HG02798 (cell line): ENCODE data around the gene FBXW5.

Source experiments
- ATAC-seq: cut with Tn5 transposase; IDR thresholded peaks from one replicate; pipeline ENCODE4 v1.9.1; 2021; ENCODE audit warnings: mild to moderate bottlenecking; ENCODE audit not compliant: unreplicated experiment, poor library complexity

The FBXW5 gene, protein sequence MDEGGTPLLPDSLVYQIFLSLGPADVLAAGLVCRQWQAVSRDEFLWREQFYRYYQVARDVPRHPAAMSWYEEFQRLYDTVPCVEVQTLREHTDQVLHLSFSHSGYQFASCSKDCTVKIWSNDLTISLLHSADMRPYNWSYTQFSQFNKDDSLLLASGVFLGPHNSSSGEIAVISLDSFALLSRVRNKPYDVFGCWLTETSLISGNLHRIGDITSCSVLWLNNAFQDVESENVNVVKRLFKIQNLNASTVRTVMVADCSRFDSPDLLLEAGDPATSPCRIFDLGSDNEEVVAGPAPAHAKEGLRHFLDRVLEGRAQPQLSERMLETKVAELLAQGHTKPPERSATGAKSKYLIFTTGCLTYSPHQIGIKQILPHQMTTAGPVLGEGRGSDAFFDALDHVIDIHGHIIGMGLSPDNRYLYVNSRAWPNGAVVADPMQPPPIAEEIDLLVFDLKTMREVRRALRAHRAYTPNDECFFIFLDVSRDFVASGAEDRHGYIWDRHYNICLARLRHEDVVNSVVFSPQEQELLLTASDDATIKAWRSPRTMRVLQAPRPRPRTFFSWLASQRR

DNA sequence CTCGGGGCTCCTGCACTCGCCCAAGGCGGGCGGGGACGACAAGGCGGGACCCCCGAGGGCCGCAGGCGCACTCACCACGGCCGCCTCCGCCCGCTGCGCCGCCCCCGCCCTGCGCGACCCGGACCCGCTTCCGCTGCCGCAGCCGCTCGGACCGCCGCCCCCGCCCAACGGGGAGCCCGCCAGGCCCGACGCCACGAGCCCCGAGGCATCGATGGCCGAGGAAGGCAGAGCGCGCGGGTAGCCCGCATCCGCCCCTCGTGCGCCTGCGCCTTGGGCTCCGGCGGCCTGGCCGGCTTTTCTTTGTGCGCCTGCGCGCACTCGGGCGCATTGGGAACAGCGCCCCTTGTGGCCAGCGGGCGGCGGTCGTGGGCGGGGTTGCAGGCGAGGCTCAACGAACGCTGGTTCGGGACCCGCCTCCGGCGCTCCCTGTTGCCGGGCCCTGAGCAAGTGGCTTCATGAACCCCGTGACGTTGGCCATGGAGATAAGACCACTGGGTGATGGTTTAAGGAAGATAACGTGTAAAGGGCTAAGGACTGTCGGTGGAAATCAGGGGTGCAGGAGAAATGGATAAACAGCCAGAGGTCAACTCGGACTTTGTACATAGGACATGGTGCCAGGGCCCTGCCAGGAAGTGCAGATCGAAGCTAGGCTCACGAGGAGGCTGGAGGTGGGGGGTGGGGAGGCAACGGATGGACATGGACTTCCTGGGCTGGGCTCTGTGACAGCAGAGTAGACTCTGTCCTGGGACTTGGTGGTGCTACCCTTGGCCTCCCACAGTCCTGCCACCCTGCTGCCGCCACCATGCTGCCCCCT lies at the start of gene FBXW5, which contains the start of gene C8G:
Gene FBXW5, minus strand, starts transcription at position 220 of the 814 bp plus-strand sequence. CDS start 655 bp downstream, outside the sequence.
Gene C8G, plus strand, starts transcription at position 725 of the 814 bp plus-strand sequence. Its CDS starts 78 bp downstream, at position 803.
- ATAC-seq, result peak; percentile 91

DNA sequence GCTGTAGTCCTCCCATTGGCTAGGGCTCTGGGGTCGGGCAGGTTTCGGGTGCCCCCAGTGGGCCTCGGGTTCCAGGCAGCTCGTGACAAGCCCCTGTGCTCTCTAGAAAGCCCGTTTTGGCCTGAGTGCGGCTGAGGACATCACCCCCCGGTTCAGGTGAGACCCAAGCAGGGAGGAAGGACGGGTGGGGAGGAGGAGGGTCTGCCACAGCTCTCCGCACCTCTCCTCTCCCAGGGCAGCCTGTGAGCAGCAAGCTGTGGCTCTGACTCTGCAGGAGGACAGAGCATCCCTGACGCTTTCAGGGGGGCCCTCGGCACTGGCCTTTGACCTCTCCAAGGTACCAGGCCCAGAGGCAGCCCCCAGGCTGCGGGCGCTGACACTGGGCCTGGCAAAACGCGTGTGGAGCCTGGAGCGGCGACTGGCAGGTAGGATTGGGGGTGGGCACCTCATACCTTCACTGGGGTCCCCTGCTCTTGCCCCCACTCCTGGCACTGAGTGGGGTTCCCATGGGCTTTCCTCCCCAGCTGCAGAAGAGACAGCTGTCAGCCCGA lies 48.4 kb upstream of the FBXW5 start:
- no peak for ATAC-seq

DNA sequence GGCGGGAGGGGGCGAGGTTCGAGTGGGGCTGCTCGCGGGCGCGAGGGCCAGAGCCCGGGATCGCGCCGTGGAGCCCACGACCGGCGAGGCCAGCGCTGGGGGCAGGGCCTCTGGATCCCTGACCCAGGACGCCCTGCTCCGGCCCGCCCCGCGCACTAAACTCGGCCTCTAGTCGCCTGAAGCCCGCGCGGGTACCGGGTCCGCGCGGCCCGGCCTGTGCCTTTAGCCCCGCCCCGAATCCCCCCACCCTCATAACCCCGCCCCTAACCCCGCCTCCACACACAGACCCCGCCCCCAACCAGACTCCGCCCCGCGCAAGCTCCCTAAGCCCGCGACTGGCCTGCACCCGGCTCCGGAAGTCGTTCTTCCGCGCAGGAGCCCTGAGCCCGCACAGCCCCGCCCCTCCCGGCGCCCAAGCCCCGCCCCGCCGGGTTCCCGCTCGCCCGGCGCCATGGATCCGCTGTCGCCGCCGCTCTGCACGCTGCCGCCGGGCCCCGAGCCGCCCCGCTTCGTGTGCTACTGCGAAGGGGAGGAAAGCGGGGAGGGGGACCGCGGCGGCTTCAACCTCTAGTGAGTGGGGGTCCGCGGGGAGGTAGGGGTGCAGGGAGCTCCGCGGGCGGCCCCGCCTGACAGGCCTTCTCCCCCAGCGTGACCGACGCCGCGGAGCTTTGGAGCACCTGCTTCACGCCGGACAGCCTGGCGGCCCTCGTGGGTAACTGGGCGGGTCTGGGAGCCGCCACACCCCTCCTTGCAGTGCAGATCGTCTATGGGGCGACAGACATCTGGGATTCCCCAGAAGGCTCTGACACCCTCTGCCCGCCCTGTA lies 47.7 kb upstream of the FBXW5 start, which contains the start of gene PAXX:
Gene PAXX, plus strand, starts transcription at position 430 of the 826 bp plus-strand sequence. Its CDS starts 22 bp downstream, at position 452.
- peak; percentile 89 for ATAC-seq

DNA sequence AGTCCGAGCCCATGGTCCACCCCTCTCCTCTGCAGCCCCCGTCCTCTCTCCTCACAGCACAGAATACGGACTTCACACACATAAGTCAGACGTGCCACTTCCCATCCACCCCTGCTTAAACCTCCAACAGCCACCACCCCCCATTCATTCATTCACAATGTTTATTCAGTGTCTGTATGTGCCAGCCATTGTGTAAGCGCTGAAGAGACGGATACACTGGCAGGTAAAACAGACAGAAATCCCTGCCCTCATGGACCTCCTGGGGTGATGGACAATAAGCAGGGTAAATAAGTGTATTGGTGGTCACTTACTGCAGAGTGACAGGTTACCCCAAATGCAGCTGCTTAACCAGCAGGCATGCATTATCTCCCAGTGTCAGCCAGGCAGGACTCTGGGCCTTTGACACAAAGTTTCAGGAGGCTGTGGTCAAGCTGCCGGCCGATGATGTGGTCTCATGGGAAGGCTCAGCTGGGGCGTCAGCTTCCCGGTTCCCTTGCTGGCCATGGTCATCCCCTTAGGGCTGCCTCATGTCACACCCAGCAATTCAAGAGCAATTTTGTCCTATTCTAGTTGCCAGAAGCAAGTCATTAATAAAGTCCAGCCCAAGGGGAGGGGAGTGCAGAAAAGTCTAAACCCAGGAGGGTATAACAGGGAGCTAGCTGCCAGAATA lies 45.8 kb upstream of the FBXW5 start:
- no peak for ATAC-seq

DNA sequence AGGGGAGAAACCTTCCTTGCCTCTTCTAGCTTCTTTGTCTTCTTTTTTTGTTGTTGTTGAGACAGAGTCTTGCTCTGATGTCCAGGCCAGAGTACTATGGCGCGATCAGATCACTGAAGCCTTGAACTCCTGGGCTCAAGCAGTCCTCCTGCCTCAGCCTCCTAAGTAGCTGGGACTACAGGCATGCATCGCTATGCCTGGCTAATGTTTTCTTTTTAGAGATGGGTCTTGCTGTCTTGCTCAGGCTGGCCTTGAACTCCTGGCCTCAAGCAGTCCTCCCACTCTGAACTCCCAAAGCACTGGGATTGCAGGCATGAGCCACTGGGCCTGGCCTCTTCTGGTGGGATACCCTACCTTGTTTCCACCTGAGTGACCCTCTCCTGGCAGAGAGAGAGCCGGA lies 44.3 kb upstream of the FBXW5 start:
- ATAC-seq, result no peak

DNA sequence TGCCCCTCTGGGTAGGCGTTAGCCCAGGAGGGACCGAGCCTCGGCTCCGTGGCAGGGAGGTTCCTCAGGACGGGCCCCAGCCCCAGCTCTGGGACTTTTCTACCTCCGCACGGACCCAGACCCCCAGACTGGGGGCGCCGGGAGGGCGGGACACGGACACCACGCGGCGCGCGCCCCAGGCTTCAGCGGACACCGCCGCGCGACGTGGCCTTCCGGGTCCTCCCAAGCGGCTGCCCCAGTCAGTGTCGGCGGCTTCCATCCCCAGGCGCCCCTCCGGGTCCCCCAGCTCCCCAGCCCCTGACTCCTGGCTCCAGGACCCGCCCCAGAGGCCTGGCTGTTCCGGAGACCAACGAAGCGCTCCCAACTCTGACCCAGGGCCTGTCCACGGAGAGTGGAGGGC lies 41.3 kb upstream of the FBXW5 start:
- ATAC-seq, result no peak

DNA sequence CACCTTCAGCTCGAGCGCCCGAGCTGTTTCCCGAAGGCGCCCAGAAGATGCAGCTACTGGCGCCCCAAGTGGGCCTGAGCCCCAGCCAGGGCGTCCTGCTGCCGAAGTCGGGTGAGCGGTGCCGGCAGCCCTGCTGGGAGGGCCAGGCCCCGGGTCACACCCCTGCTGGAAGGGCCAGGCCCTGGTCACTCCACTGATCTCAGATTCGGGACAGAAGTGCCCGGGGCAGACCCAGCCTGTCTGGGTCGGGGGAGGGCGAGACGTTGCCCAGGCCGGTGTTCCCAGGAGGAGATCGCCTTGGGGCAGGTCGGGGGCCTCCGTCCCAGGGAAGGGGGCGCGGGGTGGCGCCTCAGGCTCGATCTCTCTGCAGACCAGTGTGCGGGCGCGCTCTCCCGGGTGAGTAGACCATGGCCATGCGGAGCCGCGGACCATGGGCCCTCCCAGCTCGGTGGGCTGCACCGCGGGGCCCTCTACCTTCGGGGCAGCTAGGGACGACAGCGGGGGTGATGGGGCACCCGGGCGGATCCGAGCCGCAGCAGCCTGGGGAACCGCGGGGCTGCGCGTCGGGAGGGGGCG lies 40.6 kb upstream of the FBXW5 start:
- no peak for ATAC-seq

DNA sequence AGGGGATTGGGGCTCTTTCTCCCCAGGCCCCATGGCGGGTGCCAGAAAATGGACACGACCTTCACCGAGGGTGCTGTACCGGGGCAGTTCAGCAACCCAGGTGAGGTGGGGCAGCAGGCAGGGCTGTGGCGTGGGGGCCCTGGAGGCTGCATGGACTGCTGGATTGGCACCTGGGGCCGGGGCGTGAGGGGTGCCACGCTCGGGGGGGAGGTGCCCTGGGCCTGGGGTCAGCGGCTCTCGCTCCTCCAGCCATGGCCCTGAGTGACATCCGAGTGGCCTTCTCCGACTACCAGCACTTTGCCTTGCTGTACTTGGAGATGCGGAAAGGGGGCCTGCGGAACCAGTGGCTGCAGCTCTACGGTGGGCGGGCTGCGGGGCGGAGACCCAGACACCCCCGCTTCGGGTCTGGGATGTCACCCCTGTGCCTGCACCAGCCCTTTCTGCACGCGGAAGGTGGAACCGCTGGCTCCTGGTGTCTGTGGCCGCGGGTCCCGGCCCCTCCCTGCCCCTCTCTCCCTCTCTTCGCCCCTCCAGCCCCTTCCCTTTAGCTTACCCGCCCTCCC lies 40.0 kb upstream of the FBXW5 start:
- ATAC-seq, result no peak

DNA sequence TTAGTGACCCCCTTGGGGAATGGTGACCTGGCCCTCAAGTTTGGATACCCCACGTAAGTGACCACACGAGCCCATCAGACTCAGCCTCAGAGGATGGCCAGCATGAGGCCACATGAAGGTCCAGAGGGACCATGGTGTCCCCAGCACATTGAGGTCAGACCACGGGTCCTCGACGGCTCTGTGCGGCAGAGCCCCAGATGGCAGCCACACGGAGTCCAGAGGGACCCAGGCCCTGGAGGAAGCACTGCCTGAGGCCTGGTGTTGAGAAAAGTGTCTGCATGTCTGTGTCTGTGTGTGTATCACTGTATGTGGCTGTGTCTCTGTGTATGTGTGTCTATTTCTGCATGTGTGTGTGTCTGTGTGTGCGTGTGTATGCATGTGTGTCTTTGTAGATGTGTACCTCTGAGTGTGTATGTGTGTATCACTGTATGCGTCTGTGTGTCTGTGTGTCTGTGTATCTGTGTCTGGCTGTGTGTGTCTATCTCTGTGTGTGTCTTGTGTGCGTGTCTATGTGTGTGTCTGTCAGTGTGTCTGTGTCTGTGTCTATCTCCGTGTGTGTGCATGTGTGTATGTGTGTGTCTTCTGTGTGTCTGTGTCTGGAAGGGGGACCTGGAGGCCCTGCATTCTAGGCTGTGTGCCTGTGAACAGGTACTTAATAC lies 39.2 kb upstream of the FBXW5 start:
- no peak for ATAC-seq

DNA sequence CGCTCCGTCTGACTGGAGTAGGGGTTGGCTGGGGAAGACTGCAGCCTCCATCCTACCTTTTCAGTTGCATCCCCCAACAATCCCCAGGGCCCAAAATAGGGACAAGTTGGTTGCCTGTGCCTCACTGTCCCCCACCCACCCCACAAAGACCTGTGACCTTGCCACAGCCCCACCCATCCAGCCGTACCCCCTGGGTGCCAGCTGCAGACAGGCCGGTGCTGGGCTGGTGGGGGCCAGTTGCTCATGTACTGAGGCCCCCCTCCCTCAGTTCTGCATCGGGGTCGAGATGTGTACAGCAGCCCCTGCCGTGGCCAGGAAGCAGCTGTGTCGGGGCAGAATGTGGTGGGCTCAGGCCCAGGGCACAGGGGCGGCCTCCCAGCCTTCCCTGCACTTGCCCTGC lies 38.6 kb upstream of the FBXW5 start:
- ATAC-seq, result no peak

DNA sequence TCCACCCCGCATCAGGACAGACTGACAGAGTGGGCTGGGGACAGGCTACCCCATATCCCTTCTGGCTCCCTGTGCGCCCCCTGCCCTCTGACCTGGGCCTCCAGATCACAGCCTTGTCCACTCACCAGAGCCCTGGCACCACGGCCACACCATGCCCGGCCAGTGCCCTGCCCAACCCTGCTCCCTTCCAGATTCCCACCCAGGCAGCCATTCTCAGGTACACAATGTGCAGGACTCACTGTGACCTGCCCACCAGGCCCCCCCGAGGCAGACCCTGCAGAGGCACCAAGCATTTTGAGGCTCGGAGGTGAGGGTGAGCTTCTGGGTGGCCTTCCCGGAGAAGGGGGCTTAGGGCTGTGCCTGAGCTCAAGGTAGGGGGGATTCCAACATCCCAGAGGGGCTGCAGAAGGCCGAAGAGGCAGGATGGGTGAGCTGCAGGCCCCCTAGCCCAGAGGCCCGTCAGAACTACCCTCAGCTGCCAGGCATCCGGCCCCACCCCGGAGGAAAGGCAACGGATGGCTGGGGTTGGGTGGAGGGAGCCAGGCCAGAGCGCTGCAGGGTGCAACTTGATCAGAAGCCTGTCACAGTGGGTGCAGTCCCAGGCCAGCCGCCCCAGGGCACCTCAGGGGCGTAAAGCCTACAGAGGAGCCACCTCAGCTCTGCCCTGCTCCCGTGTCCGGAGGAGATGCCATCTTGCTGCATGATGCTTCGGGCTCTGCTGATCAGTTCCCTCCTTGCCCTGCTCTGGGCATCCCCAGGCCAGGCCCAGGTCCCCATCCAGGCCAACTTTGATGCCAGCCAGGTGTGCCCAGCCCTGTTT lies 37.9 kb upstream of the FBXW5 start, which contains the start of gene LCNL1:
Gene LCNL1, plus strand, starts transcription at position 762 of the 820 bp plus-strand sequence. CDS start 594 bp downstream, outside the sequence.
- no peak for ATAC-seq

DNA sequence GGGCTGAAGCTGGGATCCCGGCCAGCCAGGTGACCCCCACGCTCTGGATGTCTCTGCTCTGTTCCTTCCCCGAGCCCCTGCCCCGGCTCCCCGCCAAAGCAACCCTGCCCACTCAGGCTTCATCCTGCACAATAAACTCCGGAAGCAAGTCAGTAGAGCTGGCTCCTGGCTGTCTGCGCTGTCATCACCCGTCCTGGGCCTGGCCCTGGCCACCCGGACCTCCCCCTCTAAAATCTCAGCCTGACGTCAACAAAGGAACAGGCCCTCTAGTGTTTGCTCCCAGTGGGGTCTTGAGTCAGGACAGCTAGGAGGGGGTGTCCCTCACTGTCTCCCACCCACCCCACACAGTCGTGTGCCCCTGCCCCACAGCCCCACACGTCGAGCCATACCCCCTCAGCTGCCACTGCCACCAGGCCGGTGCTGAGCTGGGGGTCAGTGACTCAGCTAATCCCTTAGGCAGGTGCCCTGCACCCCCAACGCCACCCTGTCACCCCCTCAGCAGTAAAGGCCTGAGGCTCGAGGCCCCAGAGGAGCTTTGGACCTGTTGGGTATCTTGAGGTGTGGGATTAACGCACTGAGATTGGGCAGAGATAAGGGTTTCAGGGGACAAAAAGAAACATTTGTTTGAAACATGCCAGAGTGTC lies 37.2 kb upstream of the FBXW5 start:
- ATAC-seq, result no peak

DNA sequence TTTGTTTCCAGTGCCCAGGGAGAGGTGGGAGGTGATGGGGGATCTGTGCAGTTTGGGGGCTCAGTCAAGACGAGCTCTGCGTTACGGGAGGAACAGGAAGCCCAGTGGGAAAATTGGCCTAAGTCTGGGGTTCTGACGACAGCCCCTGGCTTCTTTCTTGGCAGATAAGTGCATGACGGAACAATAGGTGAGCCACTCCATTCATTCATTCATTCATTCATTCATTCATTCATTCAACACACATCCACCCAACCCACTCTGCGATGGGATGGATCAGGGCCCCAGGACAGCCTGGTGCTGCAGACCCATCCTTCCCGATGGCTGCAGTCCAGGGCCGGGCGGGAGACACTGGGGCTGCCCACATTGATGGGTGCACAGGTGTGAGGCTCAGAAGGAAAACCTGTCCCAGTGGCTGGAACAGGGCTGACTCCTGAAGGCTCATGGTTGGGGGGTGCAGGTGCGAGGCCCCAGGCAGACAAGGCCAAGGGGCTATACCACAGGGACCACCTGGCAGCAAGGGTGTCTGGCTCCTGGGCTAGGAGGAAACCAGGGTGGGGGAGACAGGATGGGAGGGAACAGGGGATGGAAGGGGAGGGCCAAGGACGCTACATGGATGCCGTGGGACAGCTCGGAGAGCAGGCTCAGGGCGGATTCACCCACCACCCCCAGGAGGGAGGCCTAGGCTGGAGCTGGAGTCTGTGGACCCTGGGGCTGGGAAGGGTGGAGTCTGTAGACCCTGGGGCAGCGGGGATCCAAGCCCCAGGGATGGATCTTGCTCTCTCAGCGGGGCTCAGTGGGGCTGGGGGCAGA lies 36.3 kb upstream of the FBXW5 start:
- no peak for ATAC-seq

DNA sequence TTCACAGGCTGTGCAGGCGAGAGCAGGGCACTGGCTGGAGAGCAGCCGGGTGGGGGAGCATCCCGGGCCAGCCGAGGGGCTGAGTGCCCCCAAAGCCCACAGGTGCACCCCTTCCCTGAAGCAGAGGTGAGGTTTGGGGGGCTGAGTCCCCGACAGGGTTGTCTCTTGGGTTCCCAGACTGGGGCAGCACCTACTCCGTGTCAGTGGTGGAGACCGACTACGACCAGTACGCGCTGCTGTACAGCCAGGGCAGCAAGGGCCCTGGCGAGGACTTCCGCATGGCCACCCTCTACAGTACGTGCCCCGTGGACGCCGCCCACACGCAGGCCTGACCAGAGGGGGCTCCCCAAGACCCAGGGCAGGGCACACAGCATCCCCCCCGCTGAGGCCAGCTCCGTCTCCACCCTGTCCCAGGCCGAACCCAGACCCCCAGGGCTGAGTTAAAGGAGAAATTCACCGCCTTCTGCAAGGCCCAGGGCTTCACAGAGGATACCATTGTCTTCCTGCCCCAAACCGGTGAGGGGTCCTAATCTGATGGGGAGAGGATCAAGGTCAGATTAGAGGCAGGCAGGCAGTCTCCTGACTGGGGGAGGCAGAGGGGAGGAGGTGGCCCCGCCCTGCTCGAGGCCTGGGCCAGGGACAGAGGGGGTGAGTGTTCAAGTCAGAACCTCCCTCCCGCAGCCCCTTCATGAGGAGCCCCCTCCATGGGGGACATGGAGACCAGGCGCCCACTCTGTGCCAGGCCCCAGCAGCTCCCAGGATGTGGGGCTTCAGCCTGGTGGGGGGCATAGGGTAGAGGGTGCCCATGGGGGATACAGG lies 35.4 kb upstream of the FBXW5 start:
- ATAC-seq, result no peak
